ENCODE measurements around the gene CAPN10. TPM values are rescaled to one million over a fixed set of nuclear protein-coding genes. Genes with fewer than 3 reads are reported as not detected.

The CAPN10 gene
- total RNA-seq, 1 experiment from 2014 or later: 47.4 TPM

GRCh38 chr2:240640939-240641338, 54.4 kb downstream of the CAPN10 start:
- Histone ChIP-seq H3K9ac (ENCODE audit: extremely low read depth, insufficient read length, low read length) (no peak overlapping the region), H2BK20ac (ENCODE audit: low read depth, low read length, poor library complexity, severe bottlenecking) (no peak overlapping the region), H3K56ac (ENCODE audit: insufficient read length, low read depth, low read length) (no peak overlapping the region), H2BK12ac (ENCODE audit: insufficient read length, low read depth, low read length) (no peak overlapping the region), H3T11ph (ENCODE audit: low read length) (no peak overlapping the region), H2AK5ac (ENCODE audit: insufficient read length, low read length) (no peak overlapping the region), H3K4me2 (ENCODE audit: insufficient read depth, insufficient read length, low read length) (no peak overlapping the region), H2AFZ (ENCODE audit: low read length) (no peak overlapping the region), H3K27me3 (ENCODE audit: insufficient read depth, low read length) (no peaks in the 10 kb centered on the region; the same call in 1 of the 2 replicates), H3K14ac (ENCODE audit: insufficient read depth, low read length) (no peak overlapping the region), H3K23me2 (ENCODE audit: insufficient read length, low read depth, low read length, poor library complexity, severe bottlenecking) (no peaks in the 10 kb centered on the region), H3K79me1 (ENCODE audit: insufficient read depth, low read depth, low read length, poor library complexity, severe bottlenecking) (no peaks in the 10 kb centered on the region), H3K79me2 (ENCODE audit: insufficient read depth, low read length) (no peaks in the 10 kb centered on the region), H2BK120ac (ENCODE audit: low read depth, low read length, poor library complexity, severe bottlenecking) (no peak overlapping the region), H3K18ac (ENCODE audit: insufficient read length, low read depth, low read length) (no peak overlapping the region), H4K5ac (ENCODE audit: insufficient read length, low read depth, low read length) (no peak overlapping the region), H4K91ac (ENCODE audit: insufficient read length, low read depth, low read length) (no peak overlapping the region), H2BK5ac (ENCODE audit: insufficient read length, low read length) (no peak overlapping the region), H3K23ac (ENCODE audit: insufficient read length, low read depth, low read length) (no peak overlapping the region), H3K4ac (ENCODE audit: low read depth, low read length) (no peak overlapping the region), H3K4me1 (ENCODE audit: insufficient read depth, low read length) (no peaks in the 10 kb centered on the region), H4K20me1 (ENCODE audit: control insufficient read depth, insufficient read depth, insufficient read length) (no peaks in the 10 kb centered on the region), H3K27ac (ENCODE audit: insufficient read length, low read depth, low read length) (no peak overlapping the region), H3K9me3 (ENCODE audit: control insufficient read depth, low read depth, low read length) (no peaks in the 10 kb centered on the region), H4K8ac (replicated peaks; ENCODE audit: insufficient read length, low read depth, low read length) (no peak overlapping the region), H2BK15ac (ENCODE audit: low read depth, low read length) (no peak overlapping the region)
- peak; percentile 73 for TF ChIP-seq CTCF (conservative IDR thresholded peaks at IDR 0.05)
- peaks cover 36% of the 10 kb centered on the region for H3K27me3 Mint-ChIP-seq (ENCODE audit: low read depth)
- peaks cover 2 to 15% of the 10 kb centered on the region in 2 experiments; a peak in 4 of 5 replicates for H3K9me3 Mint-ChIP-seq
- WGBS (ENCODE audit: extremely low coverage, insufficient read length, low lambda C conversion rate): no CpG with 5 or more reads among the region's 16 CpGs
- H3K27ac Mint-ChIP-seq: no peak overlapping the region
- no peak overlapping the region for H3K4me3 Mint-ChIP-seq
- DNase-seq: peak; percentile 82
- peaks cover 0 to 3% of the 10 kb centered on the region in 2 experiments; a peak in 1 of 4 replicates for H3K4me1 Mint-ChIP-seq
- H3K36me3 Mint-ChIP-seq (ENCODE audit: insufficient read depth in 1 of 3, low read depth in 3 of 3): no peaks in the 10 kb centered on the region; a peak in 1 of 7 replicates
